Mesenteric fat pad (tissue), 1 donor: ENCODE data around the gene CEP164. TPM values are rescaled to one million over a fixed set of nuclear protein-coding genes. Genes with fewer than 3 reads are reported as not detected.
"Not testable (repeated sequence)": the region's sequence is repeated elsewhere in the genome, so short reads cannot be mapped to it uniquely, and the experiment has no call there.

Source experiments
- DNase-seq: peaks from one replicate; pipeline ENCODE4 v3.0.0-alpha.2; 2020; ENCODE audit warnings: low spot score
- total RNA-seq: library from RNA; stranded (reverse); fragmentation: NEBNext Ultra II Directional; extraction: Animal tissue kit (Norgen Biotek cat#: 25700); gene quantifications from one replicate; pipeline ENCODE4 v1.2.1, GENCODE V29; 2021
- donor health status: DM: yes; HTN: yes; CAD: no.

Gene CEP164
- total RNA-seq, 1 donor from 2014 or later: 19.2 TPM

GRCh38 chr11:117392001-117392690 is 64.5 kb downstream of the CEP164 start:
- peak; percentile 68 for DNase-seq

GRCh38 chr11:117392979-117393378 is 65.3 kb downstream of the CEP164 start:
- DNase-seq: peak; percentile 51

GRCh38 chr11:117394221-117394925 is 66.7 kb downstream of the CEP164 start:
- peak; percentile 65 for DNase-seq

GRCh38 chr11:117395476-117395875 is 67.8 kb downstream of the CEP164 start:
- peak; percentile 82 for DNase-seq

GRCh38 chr11:117396970-117397369 is 69.3 kb downstream of the CEP164 start:
- DNase-seq: peak; percentile 51

- peak; percentile 43 for DNase-seq
These were observed 71.0 kb downstream of the CEP164 start for GRCh38 chr11:117398618-117399017.

- not testable (repeated sequence) for DNase-seq
These were observed 71.6 kb downstream of the CEP164 start for GRCh38 chr11:117399100-117399840.

- not testable (repeated sequence) for DNase-seq
These were observed 78.2 kb downstream of the CEP164 start for GRCh38 chr11:117405898-117406297.

- DNase-seq: peak; percentile 28
These were observed 79.4 kb downstream of the CEP164 start for GRCh38 chr11:117407016-117407415.

GRCh38 chr11:117408356-117408755 is 80.7 kb downstream of the CEP164 start:
- DNase-seq: peak; percentile 30

- no peak for DNase-seq
These were observed 81.9 kb downstream of the CEP164 start for GRCh38 chr11:117409511-117409910.

GRCh38 chr11:117410238-117410637 is 82.6 kb downstream of the CEP164 start:
- no peak for DNase-seq

- DNase-seq: peak; percentile 85
These were observed 83.4 kb downstream of the CEP164 start for GRCh38 chr11:117410861-117411710.

GRCh38 chr11:117411736-117412135 is 84.1 kb downstream of the CEP164 start:
- DNase-seq: peak; percentile 77

- peak; percentile 83 for DNase-seq
These were observed 84.5 kb downstream of the CEP164 start for GRCh38 chr11:117412176-117412575.

GRCh38 chr11:117412653-117413275 is 85.1 kb downstream of the CEP164 start:
- peak; percentile 72 for DNase-seq

GRCh38 chr11:117413616-117414015 is 86.0 kb downstream of the CEP164 start:
- peak; percentile 22 for DNase-seq

- DNase-seq: peak; percentile 74
These were observed 87.1 kb downstream of the CEP164 start for GRCh38 chr11:117414724-117415123.

GRCh38 chr11:117415358-117415896 is 87.8 kb downstream of the CEP164 start:
- peak; percentile 67 for DNase-seq

- peak; percentile 73 for DNase-seq
These were observed 89.7 kb downstream of the CEP164 start for GRCh38 chr11:117417342-117417741.
